Activated effector memory CD4-positive, alpha-beta T cell treated with Interleukin-2 at 50 U/mL for 16 hours (primary cell): ENCODE results near the gene TAMALIN.

Source experiments
- DNase-seq: peaks from one replicate; pipeline ENCODE4 v3.0.0-alpha.2; 2020

TAMALIN gene

DNA sequence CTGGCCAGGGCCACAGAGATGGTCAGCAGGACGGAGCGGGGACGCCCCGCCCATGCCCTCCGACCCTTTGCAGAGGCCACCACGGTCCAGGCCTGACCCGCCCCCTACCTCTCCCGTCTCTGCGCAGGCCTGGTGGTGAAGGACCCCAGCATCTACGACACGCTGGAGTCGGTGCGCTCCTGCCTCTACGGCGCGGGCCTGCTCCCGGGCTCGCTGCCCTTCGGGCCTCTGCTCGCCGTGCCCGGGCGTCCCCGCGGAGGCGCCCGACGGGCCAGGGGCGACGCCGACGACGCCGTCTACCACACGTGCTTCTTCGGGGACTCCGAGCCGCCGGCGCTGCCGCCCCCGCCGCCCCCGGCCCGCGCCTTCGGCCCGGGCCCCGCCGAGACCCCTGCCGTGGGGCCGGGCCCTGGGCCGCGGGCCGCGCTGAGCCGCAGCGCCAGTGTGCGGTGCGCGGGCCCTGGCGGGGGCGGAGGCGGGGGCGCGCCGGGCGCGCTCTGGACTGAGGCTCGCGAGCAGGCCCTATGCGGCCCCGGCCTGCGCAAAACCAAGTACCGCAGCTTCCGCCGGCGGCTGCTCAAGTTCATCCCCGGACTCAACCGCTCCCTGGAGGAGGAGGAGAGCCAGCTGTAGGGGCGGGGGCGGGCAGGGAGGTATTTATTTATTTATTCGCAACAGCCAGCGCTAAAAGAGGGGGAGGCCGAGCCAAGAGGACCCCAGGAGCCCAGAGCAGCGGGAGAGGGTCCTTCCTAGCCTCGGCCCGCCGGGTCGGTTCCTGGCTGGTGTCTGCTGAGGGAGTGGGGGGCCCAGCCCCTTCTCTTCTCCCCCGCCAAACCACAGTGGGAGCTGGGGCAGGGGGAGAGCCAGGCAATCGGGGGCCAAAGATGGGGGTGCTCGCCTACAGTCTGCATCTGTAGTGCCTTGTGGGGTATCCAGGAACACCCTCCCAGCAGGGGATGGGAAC lies 8.1 kb downstream of the TAMALIN start:
- no peak for DNase-seq

DNA sequence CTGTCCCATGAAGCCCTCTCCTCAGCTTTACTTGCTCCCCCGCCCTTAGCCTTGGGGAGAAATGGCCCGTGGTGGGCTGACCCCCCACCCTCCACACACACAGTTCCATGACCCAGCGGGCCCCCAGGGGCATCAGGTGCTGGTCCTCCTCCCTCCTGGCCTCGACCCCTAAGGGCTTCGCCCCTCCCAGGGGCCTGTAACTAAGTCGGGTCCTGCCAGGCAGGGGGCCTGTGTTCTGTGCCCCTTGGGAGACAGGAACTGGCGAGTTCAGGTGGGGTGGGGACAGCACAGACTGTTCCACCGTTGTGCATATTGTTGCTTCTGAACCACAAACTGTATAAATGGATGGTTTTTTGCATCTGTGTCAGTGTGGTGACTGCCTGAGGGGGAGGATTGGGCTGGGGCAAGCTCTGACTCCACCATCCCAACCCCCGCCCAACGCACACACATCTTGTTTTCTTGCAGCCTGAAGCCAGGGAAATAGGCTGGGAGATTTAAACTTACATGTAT lies 8.8 kb downstream of the TAMALIN start:
- no peak for DNase-seq

DNA sequence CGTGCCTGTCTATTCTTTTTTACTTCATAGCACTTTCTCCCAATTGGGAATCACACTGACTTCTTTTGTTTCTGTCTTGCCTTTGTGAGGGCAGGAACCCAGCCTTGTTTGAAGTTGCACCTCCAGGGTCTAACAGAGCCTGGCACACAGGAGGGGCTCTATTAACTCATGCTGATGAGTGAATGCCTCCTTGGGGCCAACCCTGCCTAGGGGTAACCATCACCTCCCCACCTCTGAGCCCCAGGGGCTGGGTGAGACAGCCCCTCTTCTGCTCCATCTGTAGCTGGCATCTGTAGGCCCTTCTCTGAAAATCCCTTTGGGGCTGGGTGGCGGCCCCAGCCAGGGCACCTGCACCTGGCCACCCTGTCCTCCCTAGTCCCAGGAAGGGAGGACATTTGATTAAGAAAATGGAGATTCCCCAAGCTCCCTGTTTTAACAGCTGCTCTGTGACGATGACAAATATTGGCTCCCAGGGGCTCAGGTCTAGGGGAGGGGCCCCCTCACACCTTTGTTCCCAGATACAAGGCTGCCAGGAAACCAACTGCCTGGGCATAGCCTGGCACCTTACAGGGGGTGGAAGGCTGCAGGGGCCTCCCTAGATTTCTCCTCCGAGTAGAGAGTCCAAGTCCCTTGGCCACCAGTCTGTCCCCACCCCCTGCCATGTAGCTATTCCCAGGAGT lies 11.8 kb downstream of the TAMALIN start:
- DNase-seq, result no peak

DNA sequence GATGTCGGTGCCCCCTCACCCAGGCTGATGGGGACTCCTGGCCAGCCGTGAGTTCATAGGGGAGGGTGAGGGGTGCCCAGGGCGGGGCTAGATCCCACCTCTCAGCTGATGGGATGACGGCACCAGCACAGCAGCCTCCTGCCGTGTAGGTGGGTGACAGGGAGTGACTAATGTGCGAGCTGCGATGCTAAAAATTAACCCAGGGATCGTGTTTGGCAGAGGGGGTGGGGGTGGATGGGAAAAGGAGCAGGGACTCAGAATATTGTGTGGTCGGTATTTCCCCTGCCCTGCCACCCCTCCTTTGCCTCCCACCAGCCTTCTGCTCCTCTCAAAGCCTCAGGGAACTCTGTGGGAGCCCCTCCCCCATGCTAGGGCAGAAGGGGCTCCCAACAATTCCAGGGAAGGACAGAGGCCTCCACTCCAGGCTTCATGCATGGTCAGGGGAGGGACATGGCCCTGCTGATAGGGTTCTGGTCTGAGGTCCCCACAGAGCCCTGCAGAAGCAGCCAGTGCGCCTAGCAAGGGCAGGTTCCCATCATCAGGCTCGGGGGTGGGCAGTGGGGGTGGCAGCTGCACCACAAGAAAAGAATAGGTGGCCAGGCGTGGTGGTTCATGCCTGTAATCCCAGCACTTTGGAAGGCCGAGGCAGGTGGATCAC lies 12.5 kb downstream of the TAMALIN start:
- DNase-seq, result no peak

DNA sequence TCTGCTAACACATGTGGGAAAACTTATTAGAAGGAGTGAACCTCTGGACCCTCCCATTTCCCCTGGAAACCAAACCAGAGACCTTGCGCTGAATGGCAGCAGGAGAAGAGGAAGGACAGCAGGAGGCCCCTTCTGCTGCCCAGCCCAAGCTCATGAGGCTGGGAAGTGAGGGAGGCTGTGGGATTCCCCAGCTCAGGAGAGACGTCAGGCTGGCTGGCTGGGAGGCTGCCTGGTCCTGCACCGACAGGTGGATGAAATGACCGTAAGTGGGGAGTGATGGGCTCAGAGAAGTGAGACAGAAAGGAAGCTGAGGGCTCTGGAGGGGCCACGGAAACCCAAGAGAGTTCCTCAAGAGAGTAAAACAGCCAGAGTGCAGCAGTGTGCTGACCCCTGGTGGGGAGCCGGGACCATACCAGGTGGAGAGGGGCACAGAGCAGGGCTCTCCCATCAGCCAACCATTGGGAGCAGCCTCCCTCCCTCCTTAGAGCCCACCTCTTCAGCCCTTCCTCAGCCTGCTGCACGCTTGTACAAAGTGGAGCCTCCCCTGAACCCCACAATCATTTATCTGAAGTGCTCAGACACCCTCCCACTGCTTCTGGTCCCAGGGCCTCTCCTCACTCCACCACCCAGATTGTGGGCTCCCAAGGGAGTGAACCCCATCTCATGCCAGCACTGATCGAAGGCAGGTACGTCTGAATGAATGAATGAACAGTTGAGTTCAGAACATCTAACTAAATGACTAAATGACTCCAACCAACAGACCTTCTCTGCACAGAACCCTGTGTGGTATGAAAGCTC lies 14.0 kb downstream of the TAMALIN start:
- DNase-seq, result peak; percentile 49

DNA sequence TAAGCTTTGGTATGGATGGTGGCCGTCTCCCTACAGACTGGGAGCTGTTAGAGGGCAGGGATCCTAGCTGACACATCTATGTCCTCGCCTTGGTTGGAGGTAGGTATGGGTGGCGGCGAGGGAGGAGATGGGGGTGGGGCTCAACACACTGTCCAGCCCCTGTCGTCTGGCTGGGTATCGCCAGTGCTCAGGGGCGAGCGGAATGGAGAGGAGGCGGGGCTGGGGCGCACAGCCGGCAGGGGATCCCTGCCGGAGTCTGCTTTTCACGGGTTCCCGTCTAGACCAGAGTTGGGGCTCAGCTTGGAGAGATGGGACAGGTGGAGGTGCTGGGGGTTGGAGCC lies 16.1 kb downstream of the TAMALIN start:
- no peak for DNase-seq

DNA sequence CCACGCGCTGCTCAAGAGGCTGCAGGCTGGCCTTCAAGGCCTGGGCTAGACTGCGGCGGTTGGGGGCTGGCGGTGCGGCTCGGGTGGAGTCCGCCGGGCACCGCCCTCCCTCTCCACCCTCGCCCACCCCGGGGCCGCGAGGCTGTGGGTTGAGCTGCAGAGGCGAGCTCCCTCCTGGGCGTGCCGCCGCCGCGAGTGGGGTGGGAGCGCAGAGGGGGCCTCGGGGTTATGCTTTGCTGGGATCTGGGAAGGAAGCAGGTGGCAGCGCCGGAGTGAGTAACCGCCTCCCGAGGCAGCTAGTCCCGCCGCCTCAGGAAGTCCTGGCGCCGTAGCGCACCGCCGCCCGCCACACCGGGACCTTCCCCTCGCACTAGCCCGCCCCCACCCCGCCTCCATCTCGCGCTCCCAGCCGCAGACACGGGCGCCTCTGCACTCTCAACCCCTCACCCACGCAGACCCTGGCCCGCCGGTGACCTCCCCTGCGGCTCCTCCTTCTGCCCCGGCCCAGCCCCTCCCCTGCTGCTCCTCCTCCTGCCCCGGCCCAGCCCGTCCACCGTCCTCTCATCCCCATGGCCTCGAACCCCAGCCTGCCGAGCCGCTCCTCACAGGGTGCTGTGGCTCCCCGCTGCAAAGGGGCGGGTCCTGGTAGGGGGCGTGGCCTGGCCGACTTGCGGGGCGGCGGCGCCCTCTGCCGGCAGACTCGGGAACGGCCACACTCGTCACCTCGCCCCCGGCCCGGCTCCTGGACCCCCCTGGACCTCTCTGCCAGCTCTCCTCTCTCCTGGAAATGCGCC lies 16.6 kb downstream of the TAMALIN start:
- peak; percentile 81 for DNase-seq

DNA sequence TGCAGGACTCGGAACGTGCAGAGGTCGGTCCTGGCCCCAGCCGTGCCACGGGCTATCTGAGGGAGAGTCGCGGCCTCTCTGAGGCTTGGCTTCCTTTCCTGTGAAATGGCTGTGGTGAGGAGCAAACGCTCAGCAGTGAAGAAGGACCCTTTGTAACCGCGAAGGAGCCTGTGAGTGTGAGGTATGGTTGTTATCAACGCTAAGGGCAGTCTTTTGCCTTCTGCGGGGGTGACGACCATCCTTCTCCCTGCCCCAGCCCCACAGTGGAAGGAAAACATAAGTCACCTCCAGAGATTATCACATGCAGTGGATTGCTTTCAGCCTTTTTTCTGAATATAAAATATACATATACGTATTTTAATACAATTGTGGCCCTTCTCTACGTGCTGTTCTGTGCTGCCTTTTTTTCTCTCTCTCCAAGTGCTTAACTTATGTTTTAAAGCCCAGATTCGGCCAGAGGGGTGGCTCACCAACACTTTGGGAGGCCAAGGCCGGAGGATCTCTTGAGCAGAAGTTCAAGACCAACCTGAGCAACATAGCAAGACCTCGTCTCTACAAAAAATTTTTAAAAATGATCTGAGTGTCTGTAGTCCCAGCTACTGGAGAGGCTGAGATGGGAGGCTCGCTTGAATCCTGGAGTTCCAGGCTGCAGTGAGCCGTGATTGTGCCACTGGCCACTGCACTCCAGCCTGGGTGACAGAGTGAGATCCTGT lies 17.4 kb downstream of the TAMALIN start:
- DNase-seq, result no peak

DNA sequence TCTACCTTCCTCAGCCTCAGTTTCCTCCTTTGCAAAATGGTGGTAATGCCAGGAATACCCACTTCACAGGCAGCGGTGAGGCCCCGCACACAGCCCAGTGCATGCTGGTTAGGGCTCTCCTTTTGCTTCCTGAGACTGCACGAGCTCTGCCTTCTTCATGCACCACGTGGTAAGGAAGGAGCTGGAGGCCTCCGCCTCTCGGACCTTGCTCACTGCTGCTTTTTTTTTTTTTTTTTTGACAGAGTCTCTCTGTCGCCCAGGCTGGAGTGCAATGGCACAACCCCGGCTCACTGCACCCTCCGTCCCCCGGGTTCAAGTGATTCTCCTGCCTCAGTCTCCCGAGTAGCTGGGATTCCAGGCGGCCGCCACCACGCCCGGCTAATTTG lies 18.1 kb downstream of the TAMALIN start:
- no peak for DNase-seq

DNA sequence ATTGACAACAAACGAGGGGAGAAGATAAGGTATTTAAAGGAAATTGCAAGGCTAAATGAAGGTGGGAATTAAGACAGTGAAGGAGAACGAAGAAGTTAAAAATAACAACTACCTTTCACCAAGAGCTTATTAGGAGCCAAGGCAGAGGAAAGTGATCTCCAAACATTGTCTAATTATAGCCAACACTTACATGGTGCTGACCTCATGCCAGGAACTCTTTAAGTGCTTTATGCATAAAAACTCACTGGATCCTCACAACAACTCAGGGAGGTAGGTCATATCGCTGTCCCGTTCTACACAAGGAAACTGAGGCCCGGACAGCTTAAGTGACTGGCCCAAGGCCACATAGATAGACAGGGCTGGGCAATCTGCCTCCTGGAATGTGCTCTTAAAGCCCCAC lies 19.5 kb downstream of the TAMALIN start:
- DNase-seq, result no peak

DNA sequence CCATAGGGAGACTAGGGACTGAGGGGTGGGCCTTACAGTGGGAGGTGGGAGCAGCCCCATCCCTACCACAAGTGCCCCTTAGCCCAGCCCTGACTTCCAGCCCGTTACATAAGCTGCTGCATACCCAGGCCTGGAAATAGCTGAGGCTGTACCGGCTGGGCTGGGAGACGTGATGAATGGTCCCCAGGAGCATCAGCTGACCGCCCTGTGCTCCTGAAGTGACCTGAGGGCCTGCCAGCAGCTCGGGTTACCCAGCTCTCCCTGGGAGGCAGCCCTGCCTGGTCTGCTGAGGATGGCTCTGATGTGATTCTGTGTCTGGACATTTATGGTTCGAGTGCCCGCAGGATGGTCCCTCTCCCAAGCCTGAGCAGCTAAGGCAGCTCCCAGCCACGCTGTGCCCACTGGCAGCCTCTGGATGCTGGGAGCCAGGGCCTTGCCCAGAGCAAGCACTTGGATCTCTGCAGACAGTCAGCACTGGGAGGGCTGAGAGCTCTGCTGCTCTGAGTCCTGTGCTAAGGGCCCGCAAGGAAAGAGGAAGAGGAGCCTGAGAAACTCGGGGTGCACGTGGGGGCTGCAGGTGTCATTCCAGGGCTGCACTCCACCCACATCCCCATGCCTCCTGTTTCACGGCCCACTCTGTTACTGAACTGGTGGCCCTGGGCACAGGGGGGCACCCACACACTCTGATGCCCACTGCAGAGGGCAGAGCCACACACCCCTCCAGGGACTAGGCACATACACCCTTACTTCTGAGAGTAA lies 20.5 kb downstream of the TAMALIN start:
- DNase-seq, result no peak

DNA sequence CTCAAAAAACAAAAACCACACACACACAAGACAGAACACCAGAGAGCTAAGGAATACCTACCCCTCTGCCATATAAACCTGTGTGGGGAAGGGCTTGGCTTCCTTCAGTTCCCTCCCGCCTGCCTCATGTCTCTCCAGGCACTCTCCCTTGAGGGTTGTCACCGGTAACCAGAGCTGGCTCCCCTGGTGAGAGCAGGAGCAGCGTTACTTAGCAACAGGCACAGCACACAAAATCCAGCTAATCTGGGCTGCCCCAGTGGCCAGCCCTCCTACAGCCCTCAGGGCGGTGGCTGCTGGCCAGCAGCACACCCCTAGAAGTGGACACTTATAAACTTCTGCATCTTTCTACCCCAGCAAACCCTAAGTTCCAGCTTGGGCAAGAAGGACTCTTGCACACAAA lies 22.9 kb downstream of the TAMALIN start:
- no peak for DNase-seq

DNA sequence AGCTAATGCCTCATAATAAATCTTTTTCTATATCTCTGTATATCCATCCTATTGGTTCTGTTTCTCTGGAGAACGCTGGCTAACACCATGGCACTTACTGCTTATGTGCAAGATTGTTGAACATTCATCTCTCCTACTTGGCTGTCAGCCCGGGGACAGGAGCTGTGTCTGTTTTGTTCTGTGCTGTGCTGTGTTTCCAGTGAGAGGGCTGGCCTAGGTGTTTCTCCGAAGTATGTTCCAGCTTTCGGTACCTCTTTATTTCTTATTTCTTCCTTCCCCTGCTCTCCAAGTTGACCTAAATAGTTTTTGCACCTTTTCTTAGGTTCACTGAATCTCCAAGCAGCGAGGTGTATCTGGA lies 25.7 kb downstream of the TAMALIN start:
- no peak for DNase-seq

DNA sequence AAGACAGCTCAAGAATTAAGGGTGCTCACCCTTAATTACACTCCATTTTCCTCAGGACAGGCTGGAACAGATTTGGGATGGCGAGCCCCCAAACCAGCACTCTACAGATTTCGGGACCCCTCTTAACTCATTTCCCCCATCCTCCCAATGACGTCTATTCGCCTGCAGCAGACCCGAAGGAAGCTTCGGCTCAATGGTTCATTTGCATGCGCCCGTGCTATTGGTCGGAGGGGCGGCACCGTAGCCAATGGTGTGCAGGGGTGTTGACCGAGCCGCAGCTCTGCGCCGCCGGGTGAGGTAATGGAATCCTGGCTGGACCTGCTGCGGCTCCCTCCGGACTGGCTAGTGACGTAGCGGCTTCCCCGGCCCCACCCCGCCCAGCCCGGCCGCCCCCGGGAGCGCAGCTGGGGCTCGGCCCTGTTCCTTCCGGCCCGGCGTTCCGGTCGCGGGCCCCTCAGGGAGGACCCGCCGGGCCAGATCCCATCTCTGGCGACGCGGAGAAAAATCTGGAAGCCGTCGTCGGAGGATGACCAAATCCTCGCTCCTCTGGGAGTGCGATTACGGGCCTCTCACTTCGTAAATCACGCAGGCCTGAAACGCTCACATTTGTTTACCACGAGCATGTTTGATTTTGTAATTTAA lies 26.2 kb downstream of the TAMALIN start:
- DNase-seq, result peak; percentile 77

DNA sequence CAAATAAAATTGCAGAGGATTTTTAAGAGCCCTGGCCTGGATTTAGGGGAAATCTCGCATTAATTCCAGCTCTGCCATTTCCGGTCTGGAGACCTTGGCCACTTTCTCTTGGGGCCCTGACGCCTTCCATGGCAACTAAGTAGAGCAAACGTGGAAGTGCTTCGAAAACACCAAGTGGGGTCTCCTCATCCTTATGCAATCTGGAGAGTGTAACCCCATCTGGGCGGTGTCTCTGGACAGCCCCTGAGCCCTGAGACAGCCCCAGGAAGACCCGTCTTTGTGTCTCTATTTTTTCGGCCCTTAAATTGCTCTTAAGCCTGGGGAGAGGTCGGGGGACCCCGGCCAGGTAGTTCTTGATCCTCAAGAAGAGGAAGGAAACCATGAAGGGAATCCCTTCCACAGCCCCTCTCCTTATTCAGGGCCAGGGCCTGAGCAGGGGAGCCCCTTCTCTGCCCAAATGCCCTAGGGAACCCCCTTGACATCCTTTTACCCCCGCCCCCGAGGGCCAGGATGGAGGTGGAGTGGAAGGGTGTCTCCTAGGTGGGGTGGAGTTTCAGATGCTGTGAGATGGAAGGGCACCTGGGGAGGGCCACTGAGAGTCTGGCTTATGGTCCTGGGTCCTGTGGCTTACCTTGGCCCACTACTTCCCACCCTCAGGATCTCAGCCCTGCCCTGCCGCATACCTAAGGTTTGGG lies 26.8 kb downstream of the TAMALIN start:
- no peak for DNase-seq

DNA sequence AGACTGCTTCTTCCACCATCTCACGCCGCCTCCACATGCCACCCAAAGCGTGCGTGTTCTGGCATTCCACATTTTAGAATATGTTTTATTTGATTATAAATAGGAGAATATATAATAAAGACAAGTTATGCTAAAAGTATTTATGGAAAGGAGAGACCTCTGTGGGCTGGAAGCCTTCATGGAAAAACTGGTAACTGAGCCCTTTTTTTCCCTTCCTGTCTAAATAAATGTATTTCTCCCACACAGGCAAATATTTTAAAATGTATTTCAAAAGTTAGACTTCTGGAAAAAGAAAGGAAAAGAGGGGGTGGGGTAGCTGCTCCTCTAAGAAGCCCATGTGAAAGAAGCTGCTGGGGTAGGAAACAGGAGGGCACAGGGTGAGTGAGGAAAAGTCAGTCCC lies 28.4 kb downstream of the TAMALIN start:
- DNase-seq, result no peak

DNA sequence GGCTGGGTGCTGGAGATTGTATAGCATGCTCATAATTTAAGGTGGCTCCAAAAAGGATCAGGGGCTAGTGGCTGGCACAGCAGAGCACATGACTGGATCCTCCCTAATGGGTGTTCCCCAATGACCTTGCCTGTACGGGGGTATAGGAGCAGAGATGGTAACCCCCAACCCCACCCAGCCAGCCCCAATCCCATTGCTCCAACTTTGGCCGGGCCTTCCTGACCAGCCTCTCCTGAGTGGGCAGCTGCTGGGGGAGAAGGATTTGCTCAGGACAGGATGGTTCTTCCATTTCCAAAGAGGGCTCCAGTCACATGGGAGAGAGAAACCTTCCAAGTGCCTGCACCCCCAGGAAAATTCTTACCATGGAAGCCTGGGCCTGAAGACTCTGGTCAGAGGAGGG lies 29.2 kb downstream of the TAMALIN start:
- no peak for DNase-seq

DNA sequence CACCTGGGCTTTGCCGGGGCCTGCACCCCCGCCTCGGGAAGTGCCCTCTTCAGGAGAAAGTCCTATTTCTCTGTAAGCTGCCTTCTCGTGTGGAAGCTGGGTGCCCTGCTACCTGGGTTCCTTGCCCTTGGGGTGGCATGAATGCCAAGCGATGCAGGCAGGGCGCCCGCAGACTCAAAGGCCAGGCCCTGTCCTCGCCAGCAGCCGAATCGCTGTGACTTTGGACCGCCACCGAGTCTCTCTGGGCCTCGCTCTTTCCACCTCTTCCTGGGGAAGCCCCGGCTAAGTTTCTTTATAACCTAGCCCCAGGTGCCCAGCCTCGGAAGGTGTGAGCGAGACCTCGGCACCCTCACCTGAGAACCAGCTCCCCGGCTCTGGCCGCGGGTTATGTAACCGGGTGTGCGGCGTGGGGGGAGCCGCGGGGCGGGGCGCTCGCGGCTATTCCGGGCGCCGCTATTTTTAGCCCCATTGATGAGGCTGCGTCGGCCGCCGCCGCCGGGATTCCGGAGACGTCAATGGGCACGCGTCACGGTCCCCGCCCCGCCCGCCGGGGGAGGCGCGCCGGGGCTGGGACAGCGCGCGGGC lies 29.9 kb downstream of the TAMALIN start:
- peak; percentile 68 for DNase-seq

DNA sequence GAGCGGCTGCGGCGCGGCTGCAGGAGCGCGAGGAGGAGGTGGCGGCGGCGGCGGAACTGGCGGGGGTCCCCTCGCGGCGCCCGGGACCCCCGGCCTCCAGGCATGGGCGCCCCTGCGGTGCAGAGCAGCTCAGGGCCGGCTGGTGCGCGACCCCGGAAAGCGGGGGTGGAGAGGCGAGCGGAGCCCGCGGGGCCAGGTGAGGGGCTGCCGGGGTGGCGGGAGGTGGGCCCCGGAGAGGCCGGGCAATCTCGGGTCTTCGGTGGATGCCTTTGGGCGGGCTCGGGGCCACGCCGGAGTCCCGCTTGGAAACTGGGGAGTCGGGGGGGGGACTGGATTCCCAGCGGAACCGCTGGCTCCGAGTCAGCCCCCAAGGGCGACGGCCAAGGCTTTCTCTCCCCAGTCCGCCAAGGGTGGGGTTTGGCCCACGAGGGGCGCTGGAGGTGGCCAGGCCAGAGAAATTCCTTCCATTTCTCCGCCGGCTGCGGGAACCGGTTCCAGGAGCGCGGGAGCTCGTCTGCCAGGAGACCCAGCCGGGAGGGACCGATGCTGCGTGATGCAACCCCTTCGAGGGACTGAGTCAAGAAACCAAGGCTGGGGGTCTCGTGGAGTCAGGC lies 30.6 kb downstream of the TAMALIN start:
- no peak for DNase-seq
